Islet precursor cell (in vitro differentiated cells): ENCODE data around the gene QSOX2.

Source experiments
- DNase-seq: peaks from one replicate; pipeline ENCODE4 v3.0.0-alpha.2; 2018

The QSOX2 gene, protein sequence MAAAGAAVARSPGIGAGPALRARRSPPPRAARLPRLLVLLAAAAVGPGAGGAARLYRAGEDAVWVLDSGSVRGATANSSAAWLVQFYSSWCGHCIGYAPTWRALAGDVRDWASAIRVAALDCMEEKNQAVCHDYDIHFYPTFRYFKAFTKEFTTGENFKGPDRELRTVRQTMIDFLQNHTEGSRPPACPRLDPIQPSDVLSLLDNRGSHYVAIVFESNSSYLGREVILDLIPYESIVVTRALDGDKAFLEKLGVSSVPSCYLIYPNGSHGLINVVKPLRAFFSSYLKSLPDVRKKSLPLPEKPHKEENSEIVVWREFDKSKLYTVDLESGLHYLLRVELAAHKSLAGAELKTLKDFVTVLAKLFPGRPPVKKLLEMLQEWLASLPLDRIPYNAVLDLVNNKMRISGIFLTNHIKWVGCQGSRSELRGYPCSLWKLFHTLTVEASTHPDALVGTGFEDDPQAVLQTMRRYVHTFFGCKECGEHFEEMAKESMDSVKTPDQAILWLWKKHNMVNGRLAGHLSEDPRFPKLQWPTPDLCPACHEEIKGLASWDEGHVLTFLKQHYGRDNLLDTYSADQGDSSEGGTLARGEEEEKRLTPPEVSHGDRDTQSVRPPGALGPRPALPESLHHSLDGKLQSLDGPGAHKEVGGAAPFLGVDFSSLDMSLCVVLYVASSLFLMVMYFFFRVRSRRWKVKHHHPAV

DNA sequence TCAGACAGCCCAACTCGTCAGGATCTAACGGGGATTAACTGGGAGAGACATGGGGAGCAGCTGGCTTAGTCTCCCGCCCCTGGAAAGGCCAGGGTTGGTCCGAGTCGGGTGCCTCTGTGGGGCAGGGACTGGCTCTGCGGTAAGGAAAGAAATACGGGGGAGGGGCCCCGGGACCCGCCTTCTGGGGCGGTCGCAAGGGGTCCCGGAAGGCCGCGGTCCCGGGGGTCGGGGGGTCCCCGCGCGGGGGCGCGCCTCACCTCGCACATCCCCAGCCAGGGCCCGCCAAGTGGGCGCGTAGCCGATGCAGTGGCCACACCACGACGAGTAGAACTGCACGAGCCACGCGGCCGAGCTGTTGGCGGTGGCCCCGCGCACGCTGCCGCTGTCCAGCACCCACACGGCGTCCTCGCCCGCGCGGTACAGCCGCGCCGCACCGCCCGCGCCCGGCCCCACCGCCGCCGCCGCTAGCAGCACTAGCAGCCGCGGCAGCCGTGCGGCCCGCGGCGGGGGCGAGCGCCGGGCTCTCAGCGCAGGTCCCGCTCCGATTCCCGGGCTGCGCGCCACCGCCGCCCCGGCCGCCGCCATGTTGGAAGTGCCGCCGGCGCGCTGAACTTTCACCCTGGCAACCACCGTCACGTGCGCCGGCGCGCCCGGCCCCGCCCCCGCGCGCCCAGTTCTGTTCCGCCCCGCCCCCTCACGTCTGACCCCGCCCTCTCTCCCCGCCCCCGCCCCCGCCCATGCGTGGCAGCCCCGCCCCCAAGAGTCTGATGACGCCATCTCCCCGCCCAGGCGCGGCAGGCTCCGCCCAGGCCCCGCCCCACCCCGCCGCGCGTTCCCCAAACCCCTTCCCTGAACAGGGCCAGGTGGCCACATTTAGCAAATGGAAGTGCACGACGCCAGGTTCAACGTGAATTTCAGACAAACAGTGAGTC is at the start of gene QSOX2:
QSOX2 (minus strand) TSS at position 594 of the 932 bp plus-strand sequence; CDS start at position 585, 9 bp downstream.
- peak; percentile 85 for DNase-seq

DNA sequence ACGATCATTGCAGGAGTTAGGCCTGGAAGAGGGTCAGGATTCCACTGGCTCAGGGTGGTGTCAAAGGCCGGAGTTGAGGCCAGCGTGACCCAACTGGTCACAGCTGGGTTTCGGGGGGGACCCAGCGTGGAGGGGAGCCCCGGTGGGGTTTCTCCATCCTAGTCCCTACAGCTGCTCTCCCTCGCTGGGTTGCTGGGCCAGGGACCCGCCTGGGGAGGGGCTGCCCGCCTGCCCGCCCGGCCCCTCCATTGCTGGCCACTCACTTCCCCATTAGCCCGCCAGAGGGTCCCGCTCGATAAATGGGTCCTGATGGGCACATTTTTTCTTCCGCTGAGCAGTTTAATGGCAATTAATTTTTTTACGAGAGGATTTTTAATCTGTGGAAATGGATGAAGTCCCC is 49.4 kb upstream of the QSOX2 start:
- no peak for DNase-seq

DNA sequence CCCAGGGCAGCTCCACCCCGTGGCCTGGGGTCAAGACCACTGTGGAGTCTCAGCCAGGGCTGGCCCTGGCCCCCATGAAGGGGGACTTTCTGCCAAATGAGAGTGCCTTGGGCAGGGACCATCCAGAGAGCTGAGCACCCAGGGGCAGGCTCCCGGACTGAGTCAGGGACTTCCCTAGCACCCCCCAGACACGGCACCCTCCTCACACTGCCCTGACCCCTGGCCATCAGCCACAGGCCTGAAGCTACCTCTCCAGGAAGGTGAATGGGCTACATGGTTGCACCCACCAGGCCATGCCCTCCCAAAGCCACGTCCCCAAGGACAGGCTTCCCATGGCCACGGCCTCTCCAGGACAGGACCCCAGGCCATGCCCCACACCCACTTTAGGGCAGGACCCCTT is 48.8 kb upstream of the QSOX2 start:
- no peak for DNase-seq

DNA sequence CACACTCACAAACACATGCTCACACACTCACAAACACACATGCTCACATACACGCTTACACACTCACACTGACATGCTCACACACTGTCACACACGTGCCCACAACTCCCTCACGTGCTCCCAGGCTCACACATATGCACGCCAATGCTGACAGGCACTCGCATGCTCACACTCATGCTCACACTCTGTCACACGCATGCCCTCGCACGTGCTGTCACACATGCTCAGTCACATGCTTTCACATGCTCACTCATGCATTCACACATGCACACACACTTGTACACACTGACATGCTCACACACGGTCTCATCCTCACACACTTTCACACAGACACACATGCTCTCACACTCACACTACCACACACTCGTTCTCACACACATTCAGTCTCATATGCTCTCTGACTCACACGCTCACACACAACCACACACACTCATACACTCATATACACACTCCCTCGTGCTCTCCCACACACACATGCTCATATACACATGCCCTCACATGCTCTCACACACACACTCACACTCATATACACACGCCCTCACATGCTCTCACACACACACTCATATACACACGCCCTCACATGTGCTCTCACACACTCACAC is 48.0 kb upstream of the QSOX2 start:
- DNase-seq, result no peak

DNA sequence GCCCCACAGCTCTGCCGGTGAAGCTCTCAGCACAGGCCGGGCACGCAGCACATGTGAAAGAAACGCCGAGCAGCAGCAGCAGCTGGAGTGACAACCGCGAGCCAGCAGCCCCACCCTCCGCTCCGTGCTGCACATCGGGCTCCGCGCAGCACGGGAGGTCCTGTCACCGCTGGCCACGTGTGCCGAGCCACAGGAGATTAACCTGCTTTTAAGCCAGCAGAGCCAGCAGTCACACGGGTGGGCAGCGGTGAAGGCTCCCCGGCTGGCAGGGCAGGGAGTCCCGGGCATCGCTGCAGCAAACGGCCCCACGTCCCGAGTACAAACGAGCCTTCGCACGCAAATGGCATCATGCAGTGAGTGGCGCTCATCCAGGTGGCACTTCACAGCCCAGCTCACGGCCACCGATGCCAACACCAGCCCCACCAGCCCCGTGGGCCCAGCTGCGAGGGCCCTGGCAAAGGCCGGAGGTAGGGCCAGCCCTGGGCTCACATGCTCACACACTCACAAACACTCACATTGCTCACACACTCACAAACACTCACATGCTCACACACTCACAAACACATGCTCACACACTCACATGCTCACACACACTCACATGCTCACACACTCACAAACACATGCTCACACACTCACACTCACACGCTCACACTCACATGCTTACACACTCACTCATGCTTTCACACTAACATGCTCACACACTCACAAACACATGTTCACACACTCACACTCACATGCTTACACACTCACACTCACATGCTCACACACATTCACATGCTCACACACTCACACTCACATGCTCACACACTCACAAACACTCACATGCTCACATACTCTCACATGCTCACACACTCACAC is 47.2 kb upstream of the QSOX2 start:
- DNase-seq, result no peak

DNA sequence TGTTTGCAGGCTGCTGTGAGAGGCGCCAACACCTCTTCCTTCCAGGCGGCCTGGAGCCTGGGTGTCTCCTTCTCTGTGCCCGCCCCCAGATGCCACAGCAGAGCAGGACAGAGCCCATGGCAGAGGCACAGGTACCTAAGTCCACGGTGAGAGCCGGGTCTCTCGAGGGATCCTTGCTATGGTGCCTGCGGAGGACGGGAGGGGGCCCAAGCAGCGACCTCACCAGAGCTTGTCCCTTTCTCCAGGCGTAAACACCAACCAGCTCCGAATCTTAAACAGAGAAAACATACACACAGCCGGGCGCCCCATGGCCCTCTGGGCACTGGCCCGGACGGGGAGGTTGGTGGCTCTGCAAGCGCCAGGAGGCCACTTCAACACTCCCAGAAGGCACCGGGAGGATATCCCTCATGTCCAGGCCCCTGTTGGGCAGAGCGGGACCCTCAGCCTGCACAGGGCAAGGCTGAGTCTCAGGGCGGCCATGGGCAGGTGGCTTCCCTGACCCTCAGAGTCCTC is 46.5 kb upstream of the QSOX2 start:
- DNase-seq, result no peak

DNA sequence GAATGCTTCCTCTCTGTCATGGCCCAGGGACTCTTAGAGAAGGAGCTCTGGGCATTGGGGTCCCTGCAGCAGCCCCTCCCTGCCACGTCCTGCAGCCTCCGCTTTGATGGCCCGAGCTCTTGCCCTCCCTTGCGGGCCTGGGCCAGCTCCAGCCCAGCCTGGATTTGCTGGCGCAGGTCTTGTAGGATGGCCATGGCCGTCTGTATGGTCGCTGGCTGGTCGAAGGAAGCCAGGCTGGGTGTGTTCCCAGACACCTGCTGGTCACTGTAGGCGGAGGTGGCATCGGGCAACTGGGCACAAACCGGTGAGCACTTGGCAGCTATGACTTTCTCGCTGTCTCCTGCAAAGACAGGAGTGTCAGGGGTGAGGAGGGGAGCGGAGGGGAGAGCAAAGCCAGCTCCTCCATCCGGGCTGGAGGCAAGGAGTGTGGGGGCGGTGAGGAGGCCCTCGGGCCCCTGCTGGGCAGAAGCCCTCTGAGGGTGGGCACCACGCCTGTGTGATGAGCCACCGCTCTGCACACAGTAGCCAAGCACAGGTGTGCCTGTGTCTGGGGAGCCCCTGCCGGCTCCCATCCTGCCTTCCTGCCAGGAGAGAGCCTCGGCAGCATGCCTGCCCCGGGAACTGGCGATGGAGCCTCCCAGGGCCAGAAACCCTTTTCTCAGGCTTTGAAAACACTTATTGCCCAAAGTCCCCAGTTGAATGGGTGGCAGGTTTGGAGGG is 45.9 kb upstream of the QSOX2 start:
- DNase-seq, result no peak

DNA sequence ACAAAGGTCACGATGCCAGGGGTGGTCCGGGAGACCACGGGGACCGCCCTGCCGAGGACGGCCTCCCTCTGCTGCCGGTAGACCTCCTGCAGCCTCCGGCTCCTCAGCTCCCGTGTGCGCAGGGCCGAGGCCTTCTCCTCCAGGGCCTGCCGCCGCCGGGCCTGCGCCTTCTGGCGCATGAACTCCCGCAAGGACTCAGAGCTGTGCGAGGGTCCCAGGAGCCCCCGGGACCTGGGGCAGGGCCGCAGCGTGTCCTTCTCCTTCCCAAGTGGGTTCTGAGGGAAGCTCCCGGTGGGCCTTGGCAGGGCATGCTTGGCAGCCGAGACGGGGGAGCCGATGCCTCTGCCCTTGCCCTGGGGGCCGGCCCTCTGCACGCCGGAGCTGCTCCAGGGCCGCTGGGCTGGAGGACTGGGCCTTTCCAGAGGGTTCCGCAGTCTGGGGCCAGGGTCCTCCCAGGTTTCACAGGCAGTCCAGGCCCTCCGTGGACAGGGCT is 44.9 kb upstream of the QSOX2 start:
- DNase-seq, result no peak

DNA sequence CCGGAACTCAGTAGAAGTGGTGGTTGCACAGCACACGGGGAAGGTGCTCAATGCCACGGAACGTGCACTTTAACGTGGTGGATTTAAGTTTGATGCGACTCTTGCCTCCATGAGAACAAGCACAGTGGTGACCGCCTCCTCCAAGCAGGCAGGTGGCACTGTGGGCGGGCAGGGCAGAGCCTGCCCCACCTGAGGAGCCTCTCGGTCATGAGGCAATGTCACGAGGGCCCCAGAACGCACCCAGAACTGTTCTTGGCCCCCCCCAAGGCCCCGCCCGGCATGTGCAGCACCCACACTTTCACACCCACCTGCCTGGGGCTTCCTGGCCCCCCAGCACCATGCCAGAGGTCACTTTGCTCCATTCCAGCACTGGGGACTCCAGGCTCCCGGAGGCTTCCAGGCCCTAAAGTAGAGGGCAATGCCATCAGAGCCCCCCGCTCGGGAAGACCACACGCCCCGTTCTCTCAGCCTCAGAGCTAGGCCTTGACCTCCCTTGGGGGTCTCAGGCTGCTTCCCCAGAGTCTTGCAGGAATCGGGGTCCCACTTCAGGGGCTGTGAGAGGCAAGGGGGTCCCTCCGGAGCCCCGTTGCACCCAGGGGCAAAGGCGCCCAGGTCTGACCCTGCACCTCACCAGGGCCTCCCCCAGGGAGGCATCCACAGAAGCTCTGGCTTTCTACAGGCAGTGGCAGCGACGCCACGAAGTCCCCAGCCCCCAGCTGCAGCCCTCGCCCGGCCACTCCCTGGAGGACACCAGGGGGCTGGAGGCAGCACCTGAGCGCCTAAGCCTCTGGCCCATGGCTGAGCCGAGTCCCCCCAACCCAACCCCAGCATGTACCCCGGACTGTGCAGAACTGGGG is 44.3 kb upstream of the QSOX2 start:
- DNase-seq, result no peak

DNA sequence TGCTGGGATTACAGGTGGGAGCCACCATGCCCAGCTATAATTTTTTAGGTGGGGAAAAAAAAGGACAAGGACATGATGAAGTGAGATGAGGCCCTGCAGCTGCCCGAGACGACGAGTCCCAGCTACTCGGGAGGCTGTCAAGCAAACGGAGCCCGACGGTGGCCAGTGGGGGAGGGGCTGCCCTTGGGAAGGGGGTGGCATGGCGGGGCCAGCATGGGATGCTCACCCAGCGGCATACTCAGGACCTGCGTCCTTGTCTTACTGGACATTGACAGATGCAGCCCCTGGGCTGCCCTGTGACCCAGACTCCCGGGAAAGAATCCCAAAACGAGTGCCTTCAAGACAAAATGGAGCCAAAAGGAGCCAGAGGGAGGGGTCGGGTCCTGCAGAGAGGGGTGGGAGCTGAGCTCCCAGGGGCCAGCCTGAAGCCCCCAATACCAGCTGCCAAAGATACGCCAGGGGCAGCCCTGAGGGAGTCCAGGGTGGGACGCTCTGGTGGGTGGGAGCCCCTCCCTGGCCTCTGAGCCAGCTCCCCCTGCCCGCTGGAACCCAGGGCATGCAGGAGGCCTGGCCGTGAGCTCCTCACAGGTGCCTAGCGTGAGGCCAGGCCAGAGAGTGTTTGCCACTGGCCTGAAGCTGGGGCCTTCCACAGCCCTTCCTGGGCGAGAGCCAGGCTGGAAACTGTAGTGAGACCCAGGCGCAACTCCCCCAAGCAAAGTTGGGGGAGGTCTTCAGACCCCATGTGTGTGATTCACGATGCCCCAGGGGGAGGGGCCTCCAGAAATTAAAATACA is 42.5 kb upstream of the QSOX2 start:
- DNase-seq, result no peak

DNA sequence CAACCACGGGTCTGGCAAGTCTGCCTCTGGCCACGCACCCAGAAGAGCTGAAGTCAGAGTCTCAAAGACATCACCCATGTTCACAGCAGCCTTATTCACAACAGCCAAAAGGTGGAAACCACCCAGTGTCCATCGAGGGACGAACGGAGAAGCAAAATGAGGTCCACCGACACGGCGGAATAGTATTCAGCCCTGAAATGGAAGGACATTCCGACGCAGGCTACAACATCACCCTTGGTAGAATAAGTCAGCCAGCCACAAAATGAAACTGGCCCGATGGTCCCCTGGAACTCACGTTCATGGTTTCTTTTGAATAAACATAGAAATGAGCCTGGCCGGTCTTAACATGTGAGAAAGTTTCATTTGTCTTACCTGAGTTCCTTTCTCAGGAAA is 41.4 kb upstream of the QSOX2 start:
- no peak for DNase-seq

DNA sequence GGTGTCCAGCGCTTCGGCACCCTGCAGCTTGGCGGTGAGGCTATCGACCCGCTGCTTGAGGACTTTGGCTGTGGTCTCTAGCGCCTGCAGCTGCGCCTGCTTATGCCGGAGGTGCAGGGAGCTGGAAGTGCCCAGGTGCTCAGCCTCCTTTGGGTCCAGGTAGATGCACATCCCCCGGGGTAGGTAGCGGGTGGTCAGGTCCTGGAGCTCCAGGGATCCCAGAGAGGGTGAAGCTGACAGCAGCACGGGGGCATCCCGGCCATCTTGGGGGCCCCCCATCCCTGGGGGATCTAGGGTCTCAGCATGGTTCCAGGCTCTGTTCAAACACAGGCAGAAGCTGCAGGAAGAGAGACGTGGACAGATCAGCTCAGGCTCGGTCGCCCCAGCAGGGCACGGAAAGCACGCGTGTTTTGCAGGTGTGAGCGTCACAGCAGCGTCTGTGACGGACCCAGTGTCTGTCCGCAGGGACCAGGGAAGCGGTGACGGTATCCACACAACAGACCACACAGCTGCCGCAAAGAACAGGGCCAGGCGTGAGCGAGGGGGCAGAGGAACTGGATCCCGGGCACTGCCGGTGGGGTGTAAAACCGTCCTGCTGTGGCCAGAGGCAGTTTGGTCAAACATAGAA is 40.9 kb upstream of the QSOX2 start:
- no peak for DNase-seq

DNA sequence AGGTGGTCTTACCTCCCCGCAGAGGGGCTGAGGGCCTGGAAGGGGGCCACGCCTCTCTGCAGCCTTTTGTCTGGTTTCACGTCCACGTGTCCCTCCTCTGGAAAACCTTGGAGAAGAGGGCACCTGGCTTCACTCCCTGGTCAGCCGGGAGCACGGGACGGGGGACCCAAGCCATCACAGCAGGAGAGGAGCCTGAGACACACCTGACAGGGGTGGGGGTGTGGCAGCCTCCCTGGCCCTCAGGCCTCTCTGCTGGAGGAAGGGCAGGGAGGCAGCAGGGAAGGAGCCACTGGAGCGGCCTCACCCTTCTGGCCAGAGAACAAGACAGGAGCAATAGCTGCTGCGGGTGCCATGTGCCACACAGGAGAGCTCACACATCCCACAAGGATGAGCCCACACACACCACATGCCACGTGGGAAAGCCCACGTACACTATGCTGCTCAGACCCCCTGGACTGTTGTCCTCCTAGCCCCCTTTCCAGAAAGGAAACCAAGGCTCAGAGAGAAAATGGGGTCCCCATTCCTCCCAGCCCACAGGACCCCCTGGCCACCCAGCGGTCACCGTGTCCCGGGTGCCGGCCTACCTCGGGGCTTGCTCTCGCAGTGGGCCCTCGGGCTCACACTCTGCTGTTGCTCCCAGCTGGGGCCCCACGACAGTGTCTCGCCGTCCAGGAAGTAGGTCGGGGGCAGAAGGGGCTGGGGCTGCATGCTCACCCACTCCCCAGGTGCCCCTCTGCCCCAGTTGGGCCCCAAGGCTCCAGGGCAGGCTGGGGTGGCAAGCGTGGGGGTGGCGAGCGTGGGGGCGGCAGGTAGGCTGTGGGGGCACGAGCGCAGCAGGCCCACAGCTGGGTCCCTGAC is 40.1 kb upstream of the QSOX2 start:
- no peak for DNase-seq

DNA sequence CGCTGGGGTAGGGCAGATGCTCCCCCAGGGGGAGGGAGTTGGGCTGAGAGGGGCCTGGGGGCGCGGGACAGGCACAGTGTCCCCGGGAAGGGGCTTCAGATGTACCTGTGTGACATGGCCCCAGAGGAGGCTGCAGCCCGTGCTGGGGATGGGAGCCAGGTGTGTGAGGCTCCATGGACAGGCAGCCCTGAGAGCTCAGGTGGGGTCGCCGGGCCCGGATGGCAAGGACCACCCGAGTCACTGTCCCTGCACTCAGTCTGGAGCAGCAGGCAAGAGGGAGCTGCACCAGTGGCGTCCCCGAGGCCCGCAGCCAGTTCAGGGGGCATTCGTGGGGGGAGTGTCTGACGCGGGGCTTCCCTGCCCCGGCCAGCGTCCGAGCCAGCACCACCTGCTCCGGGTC is 39.3 kb upstream of the QSOX2 start:
- no peak for DNase-seq

DNA sequence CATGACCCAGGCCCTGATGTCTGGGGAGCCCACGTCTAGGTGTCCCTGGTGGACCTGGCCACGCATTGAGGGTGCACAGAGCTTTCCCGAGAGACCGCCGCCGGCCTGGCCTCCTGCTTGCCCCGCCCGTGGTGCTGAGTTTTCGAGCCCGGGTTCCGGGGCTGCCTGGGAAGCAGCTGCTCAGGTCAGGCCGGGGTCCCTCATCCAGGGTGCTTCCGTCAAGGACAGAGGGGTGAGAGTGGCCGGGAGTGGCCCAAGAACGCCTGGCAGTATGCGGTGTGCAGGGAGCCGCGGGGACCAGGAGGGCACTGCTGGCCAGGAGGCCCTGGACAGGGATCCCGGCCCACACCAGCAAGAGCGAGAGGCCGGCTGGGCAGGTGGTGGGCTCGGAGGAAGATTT is 38.7 kb upstream of the QSOX2 start:
- DNase-seq, result no peak

DNA sequence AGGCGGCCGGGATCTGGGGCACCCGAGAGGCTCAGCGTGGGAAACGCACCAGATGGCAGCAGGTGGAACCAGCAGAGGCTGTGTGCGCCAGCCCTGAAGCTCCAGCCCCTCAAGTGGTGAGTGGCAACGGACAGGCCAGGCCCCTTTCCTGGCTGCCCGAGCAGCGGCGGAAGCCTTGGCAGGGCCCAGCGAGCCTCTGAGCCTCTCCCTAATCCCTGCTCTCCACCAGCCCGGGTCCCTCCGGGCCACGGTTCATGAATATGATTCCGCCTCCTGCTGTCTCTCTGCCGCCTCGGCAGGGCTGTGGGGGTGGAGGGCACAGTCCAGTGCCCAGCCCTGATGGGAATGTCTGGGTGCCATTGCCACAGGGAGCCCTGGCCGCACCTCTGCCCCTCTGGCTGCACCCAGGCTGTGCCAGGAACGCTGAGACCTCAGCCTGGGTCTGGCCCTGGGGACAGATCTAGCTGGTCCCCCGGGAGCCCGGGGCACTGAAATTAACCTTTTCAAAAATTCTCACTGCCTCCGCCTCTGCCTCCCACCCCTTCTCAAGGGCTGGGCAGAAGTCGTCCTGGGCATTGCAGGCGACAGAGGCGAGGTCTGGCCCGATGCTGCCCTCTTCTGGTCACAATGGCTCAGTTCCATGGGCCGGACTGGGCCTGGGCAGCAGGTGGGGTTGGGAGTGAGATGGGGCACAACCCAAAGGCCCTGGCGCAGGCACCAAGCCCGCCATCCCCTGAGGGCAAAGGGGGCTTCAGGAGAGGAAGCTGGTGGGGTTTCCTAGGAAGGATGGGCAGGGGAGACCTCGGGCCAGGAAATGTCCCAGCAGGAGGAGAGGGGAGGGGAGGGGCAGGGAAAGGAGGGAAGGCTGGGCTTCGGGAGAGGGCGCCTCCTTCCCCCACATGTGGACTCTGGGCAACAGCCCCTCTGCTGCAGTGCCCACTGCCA is 38.0 kb upstream of the QSOX2 start:
- peak; percentile 85 for DNase-seq
